BE2C (cell line): ENCODE data around the gene FREY1. TPM values are rescaled to one million over a fixed set of nuclear protein-coding genes. Genes with fewer than 3 reads are reported as not detected.

Experiments used
- DNase-seq: peaks from one replicate; pipeline ENCODE4 v3.0.0-alpha.2; 2020
- H3K27me3 ChIP-seq: fragments of 250-450 bp; sonication (Bioruptor Pico); 2 replicates; pipeline ENCODE4 v1.5.1; 2020; ENCODE audit warnings: mild to moderate bottlenecking
- H3K36me3 ChIP-seq: fragments of 250-450 bp; sonication (Bioruptor Pico); 2 replicates; pipeline ENCODE4 v1.5.1; 2020; ENCODE audit warnings: mild to moderate bottlenecking
- H3K4me1 ChIP-seq: fragments of 250-450 bp; sonication (Bioruptor Pico); 2 replicates; pipeline ENCODE4 v1.5.1; 2020
- H3K4me3 ChIP-seq: 2 replicates; pipeline ENCODE4 v1.5.1; 2011; ENCODE audit warnings: low read depth, low read length
- H3K9me3 ChIP-seq: fragments of 250-450 bp; sonication (Bioruptor Pico); 2 replicates; pipeline ENCODE4 v1.5.1; 2020
- polyA plus RNA-seq: library from polyadenylated mRNA; unstranded; fragments of >200 nt; gene quantifications from one replicate; pipeline ENCODE4 v1.2.1, GENCODE V29; 2012; ENCODE audit warnings: low read depth, missing spikeins; ENCODE audit not compliant: insufficient read length, insufficient read depth
- TF ChIP-seq, protein P1 (sequence below): IDR thresholded peaks from 2 replicates; pipeline ENCODE4 v1.5.1; 2012; ENCODE audit warnings: mild to moderate bottlenecking, low read depth, low read length

Gene FREY1, protein sequence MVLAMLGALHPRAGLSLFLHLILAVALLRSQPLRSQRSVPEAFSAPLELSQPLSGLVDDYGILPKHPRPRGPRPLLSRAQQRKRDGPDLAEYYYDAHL
- not detected for polyA plus RNA-seq

DNA sequence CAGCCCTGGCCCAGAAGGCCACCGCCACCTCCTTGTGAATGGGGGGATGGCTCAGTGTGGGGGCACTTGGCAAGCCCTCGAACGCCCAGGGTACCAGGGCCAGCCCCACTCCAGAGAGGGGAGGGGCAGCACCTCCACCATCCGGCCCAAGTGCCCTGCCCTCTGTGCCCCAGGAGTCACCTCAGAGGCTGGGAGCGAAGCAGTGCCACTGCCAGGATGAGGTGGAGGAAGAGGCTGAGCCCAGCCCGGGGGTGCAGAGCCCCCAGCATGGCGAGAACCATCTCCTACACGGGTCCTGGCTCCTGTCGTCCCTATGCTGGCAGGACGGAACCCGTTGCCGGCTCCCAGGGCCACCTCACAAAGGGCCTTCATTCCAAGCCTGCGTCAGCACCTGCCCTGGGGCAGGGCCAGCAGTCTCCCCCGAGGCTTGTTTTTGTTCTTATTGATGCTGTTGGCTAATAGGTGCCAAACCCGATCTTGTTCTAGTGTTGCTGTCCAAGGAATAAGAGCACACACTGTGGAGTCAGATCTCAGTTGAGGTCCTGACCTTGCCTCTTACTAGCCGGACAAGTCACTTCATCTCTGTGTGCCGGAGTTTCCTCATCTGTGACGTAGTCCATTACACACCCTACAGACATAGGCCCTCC lies at the start of gene FREY1:
Gene FREY1, minus strand, starts transcription at position 307 of the 647 bp plus-strand sequence. Its CDS starts 26 bp downstream, at position 281.
- no peaks in the 10 kb centered on the region for H3K27me3 ChIP-seq
- DNase-seq = no peak
- no peak within 1 kb of the TSS for H3K4me3 ChIP-seq
- H3K9me3 ChIP-seq = no peaks in the 10 kb centered on the region
- TF ChIP-seq, protein P1, sequence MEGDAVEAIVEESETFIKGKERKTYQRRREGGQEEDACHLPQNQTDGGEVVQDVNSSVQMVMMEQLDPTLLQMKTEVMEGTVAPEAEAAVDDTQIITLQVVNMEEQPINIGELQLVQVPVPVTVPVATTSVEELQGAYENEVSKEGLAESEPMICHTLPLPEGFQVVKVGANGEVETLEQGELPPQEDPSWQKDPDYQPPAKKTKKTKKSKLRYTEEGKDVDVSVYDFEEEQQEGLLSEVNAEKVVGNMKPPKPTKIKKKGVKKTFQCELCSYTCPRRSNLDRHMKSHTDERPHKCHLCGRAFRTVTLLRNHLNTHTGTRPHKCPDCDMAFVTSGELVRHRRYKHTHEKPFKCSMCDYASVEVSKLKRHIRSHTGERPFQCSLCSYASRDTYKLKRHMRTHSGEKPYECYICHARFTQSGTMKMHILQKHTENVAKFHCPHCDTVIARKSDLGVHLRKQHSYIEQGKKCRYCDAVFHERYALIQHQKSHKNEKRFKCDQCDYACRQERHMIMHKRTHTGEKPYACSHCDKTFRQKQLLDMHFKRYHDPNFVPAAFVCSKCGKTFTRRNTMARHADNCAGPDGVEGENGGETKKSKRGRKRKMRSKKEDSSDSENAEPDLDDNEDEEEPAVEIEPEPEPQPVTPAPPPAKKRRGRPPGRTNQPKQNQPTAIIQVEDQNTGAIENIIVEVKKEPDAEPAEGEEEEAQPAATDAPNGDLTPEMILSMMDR = no peak
- H3K36me3 ChIP-seq = peaks cover 19% of the 10 kb centered on the region
- no peaks in the 10 kb centered on the region for H3K4me1 ChIP-seq

GRCh38 chr11:45949992-45950407 lies 42.9 kb upstream of the FREY1 start:
- H3K36me3 ChIP-seq = peaks cover 9% of the 10 kb centered on the region
- no peak for DNase-seq
- no peak overlapping the region for H3K4me3 ChIP-seq
- no peaks in the 10 kb centered on the region for H3K27me3 ChIP-seq
- no peaks in the 10 kb centered on the region for H3K9me3 ChIP-seq
- TF ChIP-seq, protein P1 = no peak
- H3K4me1 ChIP-seq = no peaks in the 10 kb centered on the region

- TF ChIP-seq, protein P1 = no peak
- peaks cover 9% of the 10 kb centered on the region for H3K36me3 ChIP-seq
- H3K27me3 ChIP-seq = no peaks in the 10 kb centered on the region
These were observed 41.3 kb upstream of the FREY1 start for GRCh38 chr11:45948356-45948755.

DNA sequence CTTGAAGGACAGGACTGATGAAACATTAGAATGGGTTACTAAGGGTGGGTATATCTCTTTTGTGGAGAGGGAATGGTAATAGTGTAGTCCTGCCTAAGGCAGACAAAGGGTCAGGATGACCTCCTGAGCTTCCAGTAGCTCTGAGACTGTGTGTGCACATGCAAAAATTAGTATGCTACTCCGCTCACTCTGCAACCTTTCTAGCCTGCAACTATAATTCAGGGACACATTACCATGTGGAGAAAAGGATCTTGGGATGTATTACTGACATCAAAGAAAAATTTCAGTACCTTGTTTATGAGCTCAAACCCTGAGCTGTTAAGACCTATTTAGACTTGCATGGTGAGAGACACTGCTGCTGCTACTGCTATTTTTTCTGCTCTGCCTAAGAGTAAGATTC lies 40.8 kb upstream of the FREY1 start:
- Histone ChIP-seq H3K36me3 (peaks cover 9% of the 10 kb centered on the region), H3K27me3 (no peaks in the 10 kb centered on the region), H3K4me1 (no peaks in the 10 kb centered on the region), H3K9me3 (no peaks in the 10 kb centered on the region), H3K4me3 (no peak overlapping the region)
- TF ChIP-seq, protein P1 = no peak
- no peak for DNase-seq

More at GRCh38 chr11:45948356-45948755, 41.3 kb upstream of the FREY1 start:
- no peaks in the 10 kb centered on the region for H3K4me1 ChIP-seq
- no peaks in the 10 kb centered on the region for H3K9me3 ChIP-seq
- no peak overlapping the region for H3K4me3 ChIP-seq
- no peak for DNase-seq

GRCh38 chr11:45945397-45945999 lies 38.4 kb upstream of the FREY1 start:
- TF ChIP-seq, protein P1 = no peak
- Histone ChIP-seq H3K4me1 (no peaks in the 10 kb centered on the region), H3K27me3 (no peaks in the 10 kb centered on the region), H3K4me3 (no peak overlapping the region), H3K9me3 (no peaks in the 10 kb centered on the region), H3K36me3 (peaks cover 9% of the 10 kb centered on the region)
- no peak for DNase-seq

DNA sequence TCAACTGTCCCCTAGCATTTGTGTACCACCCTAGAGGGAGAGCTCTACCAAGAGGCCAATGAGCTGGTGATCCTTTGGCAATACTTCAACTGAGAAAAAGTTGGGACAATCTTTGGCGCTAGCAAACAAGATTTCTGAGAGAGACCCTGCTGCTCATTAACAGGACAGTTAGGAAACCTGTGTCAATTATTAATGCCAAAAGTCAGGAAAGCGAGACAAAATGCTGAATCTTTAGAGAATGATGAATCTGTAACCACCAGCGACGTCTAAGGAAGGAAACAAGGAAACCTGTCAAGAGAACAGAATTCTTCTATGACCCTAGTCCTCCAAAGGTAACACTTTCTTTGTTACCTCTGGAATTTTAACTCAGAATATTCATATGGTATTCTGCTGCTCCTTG lies 35.3 kb upstream of the FREY1 start:
- no peak for DNase-seq
- TF ChIP-seq, protein P1 = no peak
- Histone ChIP-seq H3K4me3 (no peak overlapping the region), H3K9me3 (no peaks in the 10 kb centered on the region), H3K36me3 (peaks cover 3% of the 10 kb centered on the region; the same call in 1 of the 2 replicates), H3K4me1 (no peaks in the 10 kb centered on the region), H3K27me3 (no peaks in the 10 kb centered on the region)
